HCT116 (cell line): ENCODE results near the gene RMND1. TPM values are rescaled to one million over a fixed set of nuclear protein-coding genes. Genes with fewer than 3 reads are reported as not detected.

Experiments used
- ATAC-seq: fragments of 200-7000 bp; cut with Tn5 transposase; 2 replicates; pipeline ENCODE4 v1.9.1; 2020; ENCODE audit warnings: mild to moderate bottlenecking, moderate library complexity
- BruUV-seq: library from RNA; stranded (reverse); fragments of 400-500 nt; replicated peaks from 2 replicates; lab custom pipeline; 2021; lab: Mats Ljungman, UMichigan
- CTCF ChIA-PET: fragments of 300-600 bp; sonication (Branson Sonifier 250); formaldehyde crosslinking; loops from one replicate; lab custom pipeline; 2021; ENCODE audit warnings: antibody characterized with exemption; lab: Charles Lee
- POLR2A ChIA-PET: fragments of 300-600, 350-600 bp; sonication (Branson Sonifier 250); formaldehyde crosslinking; loops from one replicate; lab custom pipeline; 2021; ENCODE audit warnings: antibody characterized with exemption; lab: Charles Lee
- RAD21 ChIA-PET, 2 experiments: fragments of 300-600 bp; sonication (Branson Sonifier 250); formaldehyde crosslinking; loops; one replicate each; lab custom pipeline; 2023; ENCODE audit warnings: low total read pairs in 2 of 2; ENCODE audit not compliant: uncharacterized antibody in 2 of 2, unreplicated experiment in 2 of 2, low non-redundant PET in 1 of 2; lab: Charles Lee
- DNase-seq: peaks from one replicate; pipeline ENCODE4 v3.0.0-alpha.2; 2010; ENCODE audit warnings: low read depth, low spot score
- H2AFZ ChIP-seq: fragments of 200-600 bp; shearing (Covaris generic), sonication (generic); 2 replicates; pipeline ENCODE4 v1.6.1; 2017; ENCODE audit warnings: low read depth, mixed run types, mixed read lengths, antibody characterized with exemption, low read length; ENCODE audit not compliant: poor library complexity, severe bottlenecking
- H3K27ac ChIP-seq: 2 replicates; pipeline ENCODE4 v1.5.1; 2012; ENCODE audit warnings: low read depth, low read length
- H3K27me3 ChIP-seq: fragments of 200-600 bp; sonication (generic); 2 replicates; pipeline ENCODE4 v1.6.1; 2016; ENCODE audit warnings: mixed run types, low read length, mixed read lengths; ENCODE audit not compliant: insufficient read depth
- H3K36me3 ChIP-seq, 2 experiments: fragments of 200-500 bp in 1 of 2; fragments of 200-600 bp in 1 of 2; sonication (Bioruptor generic) in 1 of 2; sonication (generic) in 1 of 2; 2 replicates each; pipeline versions ENCODE4 v1.5.1 to v1.6.1; 2014 to 2016; ENCODE audit warnings: low read length in 2 of 2, inconsistent platforms in 1 of 2, mixed read lengths in 1 of 2, mixed run types in 1 of 2; ENCODE audit not compliant: insufficient read depth in 2 of 2, control insufficient read depth in 1 of 2
- H3K4me1 ChIP-seq, 2 experiments: fragments of 200-600 bp in 1 of 2; sonication (generic) in 1 of 2; 2 replicates each; pipeline versions ENCODE4 v1.5.1 to v1.6.1; 2012 to 2017; ENCODE audit warnings: low read length in 2 of 2, inconsistent platforms in 1 of 2, mild to moderate bottlenecking in 1 of 2, mixed read lengths in 1 of 2, mixed run types in 1 of 2, moderate library complexity in 1 of 2; ENCODE audit not compliant: insufficient read depth in 2 of 2, control insufficient read depth in 1 of 2
- H3K4me2 ChIP-seq: fragments of 200-600 bp; sonication (generic); 2 replicates; pipeline ENCODE4 v1.6.1; 2017; ENCODE audit warnings: mixed run types, low read length, mixed read lengths
- H3K4me3 ChIP-seq, 2 experiments: fragments of 200-600 bp in 1 of 2; sonication (generic) in 1 of 2; replicated peaks in 1 of 2; 2 replicates each; pipeline ENCODE4 v1.5.1; 2011 to 2016; ENCODE audit warnings: low read length in 2 of 2, control low read depth in 1 of 2, low read depth in 1 of 2, mild to moderate bottlenecking in 1 of 2, mixed read lengths in 1 of 2, mixed run types in 1 of 2
- H3K79me2 ChIP-seq: fragments of 200-600 bp; sonication (generic); 2 replicates; pipeline ENCODE4 v1.6.1; 2017; ENCODE audit warnings: mild to moderate bottlenecking, mixed run types, low read length, moderate library complexity, mixed read lengths; ENCODE audit not compliant: insufficient read depth
- H3K9ac ChIP-seq: fragments of 200-600 bp; sonication (generic); 2 replicates; pipeline ENCODE4 v1.6.1; 2016; ENCODE audit warnings: low read length, mixed read lengths
- H3K9me2 ChIP-seq: fragments of 200-600 bp; sonication (generic), shearing (Covaris generic); 2 replicates; pipeline ENCODE4 v1.6.1; 2017; ENCODE audit warnings: mixed run types, mild to moderate bottlenecking, moderate library complexity; ENCODE audit not compliant: insufficient read depth
- H3K9me3 ChIP-seq, 2 experiments: fragments of 200-500 bp in 1 of 2; fragments of 200-600 bp in 1 of 2; sonication (Bioruptor generic) in 1 of 2; sonication (generic) in 1 of 2; 2 replicates each; pipeline ENCODE4 v1.6.1; 2014 to 2017; ENCODE audit warnings: low read length in 2 of 2, mixed read lengths in 2 of 2, inconsistent platforms in 1 of 2, low read depth in 1 of 2, mild to moderate bottlenecking in 1 of 2, mixed run types in 1 of 2, moderate library complexity in 1 of 2; ENCODE audit not compliant: control insufficient read depth in 1 of 2, insufficient read depth in 1 of 2
- H4K20me1 ChIP-seq: fragments of 200-600 bp; sonication (generic), shearing (Covaris generic); 2 replicates; pipeline ENCODE4 v1.6.1; 2017; ENCODE audit warnings: mixed run types, mild to moderate bottlenecking, moderate library complexity; ENCODE audit not compliant: insufficient read depth
- EGR1 ChIP-seq: IDR thresholded peaks from 2 replicates; pipeline ENCODE4 v1.6.1; 2012; ENCODE audit warnings: low read depth
- POLR2AphosphoS5 ChIP-seq: IDR thresholded peaks from 2 replicates; pipeline ENCODE4 v1.6.1; 2011; ENCODE audit warnings: mild to moderate bottlenecking, low read depth, low read length, moderate library complexity
- TCF7L2 ChIP-seq: IDR thresholded peaks from 2 replicates; pipeline ENCODE4 v1.7.0; 2011; ENCODE audit warnings: borderline replicate concordance, inconsistent platforms; ENCODE audit not compliant: insufficient read depth, insufficient read length; ENCODE audit errors: extremely low read depth
- ZFX ChIP-seq: fragments of 450-650 bp; IDR thresholded peaks from 2 replicates; pipeline ENCODE4 v1.6.1; 2017
- intact Hi-C: fragments of 100-400 bp; cut with micrococcal nuclease; formaldehyde crosslinking; loops from 2 replicates; pipeline ENCODE4 v1.10.0; 2022
- total RNA-seq: library from RNA; stranded (reverse); gene quantifications from one replicate; pipeline ENCODE4 v1.2.1, GENCODE V29; 2021; ENCODE audit not compliant: unreplicated experiment
- TF ChIP-seq, protein P1 (sequence below), 3 experiments: fragments of 200-600 bp in 1 of 3; sonication (generic) in 1 of 3; IDR thresholded peaks in 2 of 3; conservative IDR thresholded peaks in 1 of 3; 2 replicates each; pipeline ENCODE4 v1.5.1; 2012 to 2017; ENCODE audit warnings: low read depth in 2 of 3, low read length in 2 of 3, antibody characterized with exemption in 1 of 3, borderline replicate concordance in 1 of 3, control low read depth in 1 of 3, mild to moderate bottlenecking in 1 of 3, mixed read lengths in 1 of 3, mixed run types in 1 of 3, moderate library complexity in 1 of 3; ENCODE audit not compliant: insufficient read depth in 1 of 3

The RMND1 gene
- total RNA-seq, 1 experiment from 2014 or later = 28.0 TPM

- Histone ChIP-seq H3K9me2 (no peaks in the 10 kb centered on the region), H3K4me3 (peak overlapping the region; percentile 80 to 82), H3K36me3 (no peaks in the 10 kb centered on the region), H3K4me2 (peak overlapping the region; percentile 79), H3K9me3 (no peaks in the 10 kb centered on the region), H4K20me1 (peaks cover 3% of the 10 kb centered on the region; the same call in 1 of the 2 replicates), H3K27ac (peak overlapping the region; percentile 99), H2AFZ (no peak overlapping the region), H3K9ac (peak overlapping the region; percentile 98), H3K27me3 (no peaks in the 10 kb centered on the region), H3K79me2 (peaks cover 83% of the 10 kb centered on the region), H3K4me1 (peaks cover 24 to 36% of the 10 kb centered on the region in 2 experiments)
- BruUV-seq = no TSS peak
- ATAC-seq (peak; percentile 18; the same call in 1 of the 2 replicates), DNase-seq (no peak)
- intact Hi-C loops = loop anchor here (2.0 kb wide), 2 partner anchors 50 to 62 kb away; partner anchors contain the start of gene RMND1
- ChIA-PET CTCF (no interaction called here), POLR2A (interaction anchor here (2.0 kb wide), 1 partner anchor 16 kb away, joined by 8 read pairs; no protein-coding TSS in a partner anchor), RAD21 (no interaction called here)
- TF ChIP-seq EGR1 (peak; percentile 63), ZFX (peak; percentile 28), POLR2AphosphoS5 (peak; percentile 86), TCF7L2 (peak; percentile 26)
- TF ChIP-seq, protein P1, sequence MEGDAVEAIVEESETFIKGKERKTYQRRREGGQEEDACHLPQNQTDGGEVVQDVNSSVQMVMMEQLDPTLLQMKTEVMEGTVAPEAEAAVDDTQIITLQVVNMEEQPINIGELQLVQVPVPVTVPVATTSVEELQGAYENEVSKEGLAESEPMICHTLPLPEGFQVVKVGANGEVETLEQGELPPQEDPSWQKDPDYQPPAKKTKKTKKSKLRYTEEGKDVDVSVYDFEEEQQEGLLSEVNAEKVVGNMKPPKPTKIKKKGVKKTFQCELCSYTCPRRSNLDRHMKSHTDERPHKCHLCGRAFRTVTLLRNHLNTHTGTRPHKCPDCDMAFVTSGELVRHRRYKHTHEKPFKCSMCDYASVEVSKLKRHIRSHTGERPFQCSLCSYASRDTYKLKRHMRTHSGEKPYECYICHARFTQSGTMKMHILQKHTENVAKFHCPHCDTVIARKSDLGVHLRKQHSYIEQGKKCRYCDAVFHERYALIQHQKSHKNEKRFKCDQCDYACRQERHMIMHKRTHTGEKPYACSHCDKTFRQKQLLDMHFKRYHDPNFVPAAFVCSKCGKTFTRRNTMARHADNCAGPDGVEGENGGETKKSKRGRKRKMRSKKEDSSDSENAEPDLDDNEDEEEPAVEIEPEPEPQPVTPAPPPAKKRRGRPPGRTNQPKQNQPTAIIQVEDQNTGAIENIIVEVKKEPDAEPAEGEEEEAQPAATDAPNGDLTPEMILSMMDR (IDR thresholded peaks at IDR 0.05 in 2 of 3, conservative IDR thresholded peaks at IDR 0.05 in 1 of 3; ENCODE audit: borderline replicate concordance in 1 of 3, insufficient read depth in 1 of 3, low read depth in 2 of 3, low read length in 2 of 3) = no peak
These were observed 61.0 kb downstream of the RMND1 start for GRCh38 chr6:151390851-151391470.
